Fibroblast of lung (primary cell): ENCODE data around the gene CYP2A13. TPM values are rescaled to one million over a fixed set of nuclear protein-coding genes. Genes with fewer than 3 reads are reported as not detected.
A peak's percentile ranks its signal among the peaks of the same experiment; 100 is the strongest.
"Not testable (repeated sequence)": the region's sequence is repeated elsewhere in the genome, so short reads cannot be mapped to it uniquely, and the experiment has no call there.

ENCODE experiments used
- DNase-seq, 2 donors: peaks; one replicate each; pipeline versions ENCODE4 v3.0.0 to v3.0.0-alpha.2; 2010; ENCODE audit warnings: low read depth in 2 of 2
- H2AFZ ChIP-seq: 2 replicates; pipeline ENCODE4 v1.5.1; 2012; ENCODE audit warnings: low read length, control low read depth, inconsistent platforms
- H3K27ac ChIP-seq: 2 replicates; pipeline ENCODE4 v1.5.1; 2011; ENCODE audit warnings: low read length, control low read depth; ENCODE audit not compliant: insufficient read depth
- H3K27me3 ChIP-seq: 2 replicates; pipeline ENCODE4 v1.5.1; 2011; ENCODE audit warnings: mild to moderate bottlenecking, low read length; ENCODE audit not compliant: control insufficient read depth, insufficient read depth
- H3K36me3 ChIP-seq: 2 replicates; pipeline ENCODE4 v1.5.1; 2011; ENCODE audit warnings: low read length; ENCODE audit not compliant: control insufficient read depth, insufficient read depth
- H3K4me1 ChIP-seq: 2 replicates; pipeline ENCODE4 v1.5.1; 2011; ENCODE audit warnings: low read length; ENCODE audit not compliant: control insufficient read depth, insufficient read depth; ENCODE audit errors: extremely low read depth
- H3K4me2 ChIP-seq: 2 replicates; pipeline ENCODE4 v1.5.1; 2011; ENCODE audit warnings: low read length, control low read depth; ENCODE audit not compliant: insufficient read depth; ENCODE audit errors: extremely low read depth
- H3K4me3 ChIP-seq, 4 experiments: fragments of 200-600 bp in 1 of 4; sonication (generic) in 1 of 4; replicated peaks in 1 of 4; 2 replicates each; pipeline ENCODE4 v1.5.1; 2011 to 2016; ENCODE audit warnings: low read length in 4 of 4, low read depth in 3 of 4, mild to moderate bottlenecking in 3 of 4, control low read depth in 2 of 4, inconsistent platforms in 1 of 4, mixed read lengths in 1 of 4; ENCODE audit not compliant: insufficient read depth in 1 of 4; ENCODE audit errors: control extremely low read depth in 1 of 4
- H3K79me2 ChIP-seq: 2 replicates; pipeline ENCODE4 v1.5.1; 2012; ENCODE audit warnings: mild to moderate bottlenecking, low read length, inconsistent platforms; ENCODE audit not compliant: control insufficient read depth, insufficient read depth
- H3K9ac ChIP-seq: 2 replicates; pipeline ENCODE4 v1.5.1; 2011; ENCODE audit warnings: mild to moderate bottlenecking, low read length, control low read depth; ENCODE audit not compliant: insufficient read depth
- H3K9me3 ChIP-seq: 2 replicates; pipeline ENCODE4 v1.5.1; 2012; ENCODE audit warnings: low read depth, low read length; ENCODE audit not compliant: control insufficient read depth, insufficient read depth
- H4K20me1 ChIP-seq: 2 replicates; pipeline ENCODE4 v1.5.1; 2011; ENCODE audit warnings: low read length; ENCODE audit not compliant: control insufficient read depth, insufficient read depth; ENCODE audit errors: extremely low read depth
- EZH2 ChIP-seq: IDR thresholded peaks from 2 replicates; pipeline ENCODE4 v1.5.1; 2012; ENCODE audit warnings: low read length, control low read depth, mild to moderate bottlenecking; ENCODE audit errors: missing control alignments
- polyA plus RNA-seq, 2 donors: library from polyadenylated mRNA; depleted of rRNA in 1 of 2; stranded (reverse) in 1 of 2; unstranded in 1 of 2; fragments of >200 nt; gene quantifications; 2 replicates each; pipeline ENCODE4 v1.2.1, GENCODE V29; 2011 to 2012; ENCODE audit warnings: missing spikeins in 1 of 2
- total RNA-seq: library from RNA; depleted of rRNA; stranded (reverse); fragments of >200 nt; gene quantifications from 2 replicates; pipeline ENCODE4 v1.2.1, GENCODE V29; 2014
- TF ChIP-seq, protein P1 (sequence below), 2 donors: IDR thresholded peaks in 1 of 2; conservative IDR thresholded peaks in 1 of 2; 1 replicate in 1 of 2; 2 replicates in 1 of 2; pipeline ENCODE4 v1.5.1; 2011 to 2012; ENCODE audit warnings: low read length in 2 of 2, control low read depth in 1 of 2, inconsistent platforms in 1 of 2, low read depth in 1 of 2, mild to moderate bottlenecking in 1 of 2

The CYP2A13 gene
- total and polyA plus RNA-seq, 2 donors (not counting 1 experiment from before 2014, with no cell fraction given), result not detected

GRCh38 chr19:41127801-41128300 lies 39.6 kb downstream of the CYP2A13 start:
- not testable (repeated sequence) for H4K20me1 ChIP-seq, H2AFZ ChIP-seq, H3K36me3 ChIP-seq, H3K4me1 ChIP-seq, H3K79me2 ChIP-seq, H3K9me3 ChIP-seq, H3K27me3 ChIP-seq, H3K4me3 ChIP-seq, H3K27ac ChIP-seq, H3K9ac ChIP-seq
- DNase-seq, result peak; percentile 50 to 57
- TF ChIP-seq, protein P1, sequence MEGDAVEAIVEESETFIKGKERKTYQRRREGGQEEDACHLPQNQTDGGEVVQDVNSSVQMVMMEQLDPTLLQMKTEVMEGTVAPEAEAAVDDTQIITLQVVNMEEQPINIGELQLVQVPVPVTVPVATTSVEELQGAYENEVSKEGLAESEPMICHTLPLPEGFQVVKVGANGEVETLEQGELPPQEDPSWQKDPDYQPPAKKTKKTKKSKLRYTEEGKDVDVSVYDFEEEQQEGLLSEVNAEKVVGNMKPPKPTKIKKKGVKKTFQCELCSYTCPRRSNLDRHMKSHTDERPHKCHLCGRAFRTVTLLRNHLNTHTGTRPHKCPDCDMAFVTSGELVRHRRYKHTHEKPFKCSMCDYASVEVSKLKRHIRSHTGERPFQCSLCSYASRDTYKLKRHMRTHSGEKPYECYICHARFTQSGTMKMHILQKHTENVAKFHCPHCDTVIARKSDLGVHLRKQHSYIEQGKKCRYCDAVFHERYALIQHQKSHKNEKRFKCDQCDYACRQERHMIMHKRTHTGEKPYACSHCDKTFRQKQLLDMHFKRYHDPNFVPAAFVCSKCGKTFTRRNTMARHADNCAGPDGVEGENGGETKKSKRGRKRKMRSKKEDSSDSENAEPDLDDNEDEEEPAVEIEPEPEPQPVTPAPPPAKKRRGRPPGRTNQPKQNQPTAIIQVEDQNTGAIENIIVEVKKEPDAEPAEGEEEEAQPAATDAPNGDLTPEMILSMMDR (conservative IDR thresholded peaks at IDR 0.05 in 1 of 2, IDR thresholded peaks at IDR 0.05 in 1 of 2; ENCODE audit: low read depth in 1 of 2, low read length in 2 of 2), result peak in 1 of 2 donors; percentile 21
- peak overlapping the region; percentile 44 for H3K4me2 ChIP-seq

GRCh38 chr19:41128692-41129091 lies 40.4 kb downstream of the CYP2A13 start:
- no peak overlapping the region for H2AFZ ChIP-seq
- no peaks in the 10 kb centered on the region for H3K9me3 ChIP-seq
- no peaks in the 10 kb centered on the region for H3K4me1 ChIP-seq
- no peak for TF ChIP-seq EZH2
- TF ChIP-seq, protein P1 (conservative IDR thresholded peaks at IDR 0.05 in 1 of 2, IDR thresholded peaks at IDR 0.05 in 1 of 2; ENCODE audit: low read depth in 1 of 2, low read length in 2 of 2), result no peak
- DNase-seq, result no peak
- H3K79me2 ChIP-seq, result no peaks in the 10 kb centered on the region
- H3K36me3 ChIP-seq, result no peaks in the 10 kb centered on the region
- no peak overlapping the region for H3K9ac ChIP-seq
- no peaks in the 10 kb centered on the region for H4K20me1 ChIP-seq
- H3K27ac ChIP-seq, result no peak overlapping the region
- peaks cover 2% of the 10 kb centered on the region for H3K27me3 ChIP-seq
- H3K4me3 ChIP-seq, result no peak overlapping the region
- H3K4me2 ChIP-seq, result no peak overlapping the region

DNA sequence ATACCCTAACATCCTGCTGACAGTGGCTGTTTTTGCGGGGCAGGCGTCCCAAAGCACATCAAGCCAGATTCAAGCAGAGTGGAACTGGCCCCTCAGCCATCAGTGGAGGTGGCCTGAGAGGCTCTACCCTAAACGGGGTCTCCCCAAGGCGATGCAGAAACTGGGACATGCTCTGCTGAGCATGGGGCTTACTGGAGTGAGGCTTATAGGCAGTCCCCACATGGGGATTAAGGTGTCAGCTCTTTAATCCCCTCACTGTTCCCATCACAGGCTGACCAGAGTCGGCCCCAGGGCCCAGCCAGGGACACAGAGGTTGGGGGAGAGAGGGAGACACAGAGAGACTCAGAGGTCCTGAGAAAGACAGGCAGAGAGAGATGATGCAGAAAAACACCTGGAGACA lies 42.9 kb downstream of the CYP2A13 start:
- no peak overlapping the region for H2AFZ ChIP-seq
- H3K9ac ChIP-seq, result no peak overlapping the region
- H4K20me1 ChIP-seq, result no peaks in the 10 kb centered on the region
- peaks cover 2% of the 10 kb centered on the region for H3K27me3 ChIP-seq
- H3K4me3 ChIP-seq, result no peak overlapping the region
- H3K36me3 ChIP-seq, result no peaks in the 10 kb centered on the region
- no peaks in the 10 kb centered on the region for H3K4me1 ChIP-seq
- H3K9me3 ChIP-seq, result no peaks in the 10 kb centered on the region
- H3K4me2 ChIP-seq, result no peak overlapping the region
- no peaks in the 10 kb centered on the region for H3K79me2 ChIP-seq
- TF ChIP-seq, protein P1 (conservative IDR thresholded peaks at IDR 0.05 in 1 of 2, IDR thresholded peaks at IDR 0.05 in 1 of 2; ENCODE audit: low read depth in 1 of 2, low read length in 2 of 2), result no peak
- no peak for TF ChIP-seq EZH2
- H3K27ac ChIP-seq, result no peak overlapping the region
- DNase-seq, result no peak
